Dedifferentiated amniotic fluid mesenchymal stem cell (primary cell): ENCODE results near the gene SPCS3.
"Not testable (repeated sequence)": the region's sequence is repeated elsewhere in the genome, so short reads cannot be mapped to it uniquely, and the experiment has no call there.

ENCODE experiments used
- DNase-seq: peaks from one replicate; pipeline ENCODE4 v3.0.0-alpha.2; 2016; ENCODE audit errors: extremely low spot score

SPCS3 gene

DNA sequence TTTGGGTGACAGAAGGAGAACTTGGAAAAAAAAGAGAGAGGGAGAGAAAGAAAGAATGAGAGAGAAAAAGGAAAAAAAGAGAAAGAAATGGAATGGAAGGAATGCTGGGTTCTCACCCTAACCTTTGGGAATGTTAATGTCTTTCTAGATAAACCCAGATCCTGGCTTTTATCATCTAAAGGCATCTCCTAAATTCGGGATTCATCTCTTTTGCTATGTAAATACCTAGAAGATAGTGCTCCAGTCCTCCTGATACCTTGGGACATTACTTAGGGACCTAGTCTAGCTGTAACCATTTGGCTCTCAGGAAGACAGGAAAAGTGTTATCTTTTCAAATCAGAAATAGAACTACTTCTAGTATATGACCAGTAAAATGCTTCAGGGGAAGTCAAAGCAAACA, 15.8 kb upstream of the SPCS3 start:
- DNase-seq, result no peak

DNA sequence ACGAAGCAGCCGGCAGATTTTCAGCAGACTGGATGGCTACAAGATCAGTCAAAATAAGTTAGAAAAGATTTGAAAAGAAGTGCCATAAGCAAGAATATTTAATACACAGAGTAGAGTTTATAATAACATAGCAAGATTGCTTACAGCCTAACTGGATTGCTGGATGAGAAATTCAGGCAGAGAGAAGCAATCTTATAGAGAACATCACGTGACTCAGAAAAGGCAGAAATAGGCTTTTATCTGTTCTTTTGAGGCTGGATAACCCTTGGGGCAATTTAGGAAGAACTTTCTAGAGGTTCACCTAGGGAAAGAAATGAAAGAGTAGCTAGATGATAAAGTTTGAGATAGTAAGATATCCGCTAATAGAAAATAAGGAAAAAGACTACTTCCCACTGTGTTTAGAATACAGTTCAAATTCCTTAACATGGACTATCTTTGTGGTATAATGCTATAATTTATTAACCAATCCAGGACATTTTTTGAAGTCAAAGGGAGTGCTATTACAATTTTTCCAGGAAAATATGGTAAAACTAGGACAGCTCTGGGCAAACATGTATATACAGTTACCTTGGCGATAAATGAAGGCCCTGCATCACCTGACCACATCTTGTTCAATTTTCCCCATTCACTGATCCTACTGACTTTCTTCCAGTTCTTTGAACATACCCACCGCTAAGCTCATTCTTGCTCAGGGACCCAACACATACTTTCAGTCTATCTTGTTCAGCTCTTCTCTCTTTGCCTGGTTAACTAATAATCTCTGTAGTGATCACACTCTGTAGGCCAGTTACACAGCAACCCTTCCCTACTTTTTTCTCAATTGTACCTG, 12.7 kb upstream of the SPCS3 start:
- DNase-seq, result no peak

DNA sequence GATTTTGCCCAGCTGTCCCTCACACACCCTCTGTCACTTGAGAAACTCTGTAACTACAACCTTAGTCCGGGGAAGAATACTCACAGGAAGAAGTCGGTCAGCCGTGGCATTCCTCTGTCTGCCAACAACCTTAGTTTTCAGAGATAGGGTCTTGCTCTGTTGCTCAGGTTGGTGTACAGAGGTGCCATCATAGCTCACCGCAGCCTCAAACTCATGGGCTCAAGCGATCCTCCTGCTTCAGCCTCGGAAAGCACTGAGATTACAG, 12.2 kb upstream of the SPCS3 start:
- no peak for DNase-seq

- no peak for DNase-seq
Measured at GRCh38 chr4:176308441-176308840, 11.3 kb upstream of the SPCS3 start.

GRCh38 chr4:176309046-176309445, 10.7 kb upstream of the SPCS3 start:
- DNase-seq, result no peak

GRCh38 chr4:176309772-176310171, 10.0 kb upstream of the SPCS3 start:
- no peak for DNase-seq

- no peak for DNase-seq
Measured at GRCh38 chr4:176313596-176314336, 6.0 kb upstream of the SPCS3 start.

GRCh38 chr4:176319151-176319703, 539 bp upstream of the SPCS3 start:
- no peak for DNase-seq

- peak; percentile 88 for DNase-seq
Measured at GRCh38 chr4:176320340-176320975, 692 bp downstream of the SPCS3 start.

- DNase-seq, result no peak
Measured at GRCh38 chr4:176320976-176321361, 1.2 kb downstream of the SPCS3 start.

DNA sequence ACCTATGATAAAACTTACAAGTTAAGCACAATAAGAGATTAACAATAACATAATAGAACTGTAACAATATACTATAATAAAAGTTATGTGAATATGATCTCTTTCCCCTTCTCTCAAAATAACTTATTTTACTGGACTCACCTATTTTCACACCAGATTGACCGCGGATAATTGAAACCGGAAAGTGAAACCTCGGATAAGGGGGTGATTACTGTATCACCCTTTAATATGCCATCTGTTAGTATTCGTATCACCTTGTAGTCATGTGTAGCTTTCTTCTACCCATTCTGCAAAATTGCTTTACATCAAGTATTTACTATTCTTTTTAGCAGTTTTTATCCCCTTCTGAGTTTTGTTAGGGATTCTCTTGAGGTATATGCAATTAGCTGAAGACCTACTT, 1.8 kb downstream of the SPCS3 start:
- DNase-seq, result no peak

GRCh38 chr4:176323511-176324160, 3.9 kb downstream of the SPCS3 start:
- DNase-seq, result no peak

DNA sequence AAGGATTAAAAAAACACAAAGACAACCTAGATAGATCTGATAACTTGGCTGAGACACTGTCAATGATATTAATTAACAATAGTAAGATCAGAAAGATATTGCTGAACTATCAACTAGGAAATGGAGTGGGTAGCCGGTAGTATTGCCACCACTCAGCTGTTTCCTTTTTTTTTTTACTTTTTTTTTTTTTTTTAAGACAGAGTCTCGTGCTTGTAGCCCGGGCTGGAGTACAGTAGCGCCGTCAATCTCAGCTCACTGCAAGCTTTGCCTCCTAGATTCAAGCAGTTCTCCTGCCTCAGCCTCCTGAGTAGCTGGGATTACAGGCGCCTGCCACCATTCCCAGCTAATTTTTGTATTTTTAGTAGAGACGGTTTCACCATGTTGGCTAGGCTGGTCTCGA, 5.1 kb downstream of the SPCS3 start:
- DNase-seq, result not testable (repeated sequence)

DNA sequence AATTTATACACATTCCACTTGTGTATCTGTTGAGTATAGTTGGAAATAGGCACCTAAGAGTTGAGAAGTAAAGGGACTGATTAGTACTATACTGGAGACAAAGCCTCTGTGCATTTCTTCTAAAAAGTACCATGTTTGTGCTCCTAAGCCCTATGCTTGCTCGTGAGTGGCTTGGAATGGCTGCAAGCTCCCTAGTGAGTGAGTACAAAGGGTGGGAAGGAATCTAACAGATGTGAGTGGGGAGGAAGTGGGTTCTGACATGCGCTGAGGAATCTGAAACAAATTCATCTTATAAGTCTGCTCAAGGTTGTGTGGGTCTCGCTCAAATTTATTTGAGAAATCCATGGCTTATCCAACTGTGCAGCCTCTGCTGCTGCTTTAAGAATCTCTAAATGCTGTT, 13.3 kb downstream of the SPCS3 start:
- no peak for DNase-seq

- no peak for DNase-seq
Measured at GRCh38 chr4:176334066-176334465, 14.3 kb downstream of the SPCS3 start.

GRCh38 chr4:176335421-176335820, 15.7 kb downstream of the SPCS3 start:
- DNase-seq, result peak; percentile 31

- no peak for DNase-seq
Measured at GRCh38 chr4:176339936-176340761, 20.4 kb downstream of the SPCS3 start.

DNA sequence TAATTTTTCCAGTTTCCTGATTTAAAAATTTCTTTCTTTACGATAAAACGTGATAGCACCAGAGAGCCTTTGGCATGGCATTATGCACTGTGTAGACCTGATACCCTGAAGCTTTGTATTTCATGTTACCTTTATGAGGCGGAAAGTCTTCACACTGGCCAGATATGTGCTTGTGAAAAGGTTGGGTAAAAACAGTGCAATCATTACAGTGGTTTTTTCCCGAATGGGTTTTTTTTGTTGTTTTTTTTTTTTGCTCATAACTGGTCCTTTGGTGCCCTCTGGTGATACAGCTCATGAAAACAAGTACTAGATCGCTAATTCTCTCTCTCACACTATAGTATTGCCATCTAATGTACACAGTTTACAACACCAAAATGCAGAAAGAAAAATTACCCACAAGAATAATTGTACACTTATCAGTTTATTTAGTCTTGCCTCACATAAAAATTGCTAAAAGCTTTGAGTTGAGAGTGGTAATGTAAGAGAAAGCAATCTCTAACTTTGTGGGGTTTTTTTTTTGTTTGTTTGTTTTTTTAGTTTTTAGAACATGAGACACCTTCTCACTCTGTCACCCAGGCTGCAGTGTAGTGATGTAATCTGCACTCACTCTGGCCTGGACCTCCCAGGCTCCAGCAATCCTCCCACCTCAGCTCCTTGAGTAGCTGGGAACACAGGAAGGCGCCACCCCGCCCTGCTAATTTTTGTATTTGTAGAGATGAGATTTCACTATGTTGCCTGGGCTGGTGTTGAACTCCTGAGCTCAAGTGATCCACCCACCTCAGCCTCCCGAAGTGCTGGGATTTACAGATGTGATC, 21.3 kb downstream of the SPCS3 start:
- DNase-seq, result peak; percentile 47

DNA sequence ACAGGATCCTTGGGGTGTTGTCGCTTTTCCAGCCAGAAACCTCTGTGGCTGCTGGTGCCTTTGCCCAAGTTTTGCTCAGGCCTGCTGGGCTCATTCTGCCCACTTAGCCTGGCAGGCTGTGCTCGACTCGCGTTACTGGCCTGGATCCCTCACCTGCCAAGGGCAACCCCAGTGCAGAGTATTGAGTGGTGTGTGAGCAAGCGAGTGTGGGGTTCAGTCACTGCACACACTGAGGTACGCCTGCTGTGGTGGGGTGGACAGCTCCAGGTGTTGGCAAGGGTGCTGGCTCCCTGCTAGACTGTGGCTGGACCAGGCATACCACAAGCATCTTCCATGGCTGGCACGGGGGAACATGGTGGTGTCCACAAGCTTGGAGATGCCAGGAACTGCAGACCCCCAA, 22.6 kb downstream of the SPCS3 start:
- DNase-seq, result no peak

DNA sequence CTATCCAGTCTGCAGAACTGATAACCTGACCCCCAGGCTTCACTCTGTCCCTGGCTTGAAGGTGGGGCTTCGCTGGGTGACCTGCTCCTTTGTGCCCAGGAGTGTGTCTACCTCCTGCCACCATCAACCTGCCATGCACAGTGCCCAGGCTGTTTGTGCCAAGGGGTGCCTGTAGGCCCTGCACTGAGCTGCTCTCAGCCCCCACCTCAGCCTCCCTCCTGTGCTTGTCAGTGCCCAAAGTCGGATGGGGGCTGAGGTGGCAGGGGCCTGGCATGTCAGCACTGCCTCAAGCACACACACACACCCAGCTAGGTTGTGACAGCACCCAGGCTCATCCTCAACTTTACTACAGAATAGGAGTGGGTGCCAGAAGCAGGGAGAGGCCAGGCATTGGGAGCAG, 23.5 kb downstream of the SPCS3 start:
- DNase-seq, result no peak
